CD8-positive, alpha-beta memory T cell (primary cell): ENCODE measurements around the gene AFAP1L2. TPM values are rescaled to one million over a fixed set of nuclear protein-coding genes. Genes with fewer than 3 reads are reported as not detected.
A peak's percentile ranks its signal among the peaks of the same experiment; 100 is the strongest.

Source experiments
- CTCF ChIA-PET: fragments of 350-600 bp; sonication (Branson Sonifier 250); formaldehyde crosslinking; loops from one replicate; lab custom pipeline; 2021; ENCODE audit warnings: antibody characterized with exemption; lab: Charles Lee
- POLR2A ChIA-PET: fragments of 350-600 bp; sonication (Branson Sonifier 250); formaldehyde crosslinking; loops from one replicate; lab custom pipeline; 2021; ENCODE audit warnings: antibody characterized with exemption; lab: Charles Lee
- DNase-seq, 5 donors: peaks; one replicate each; pipeline versions ENCODE4 v3.0.0 to v3.0.0-alpha.2; 2020 to 2022; ENCODE audit warnings: mixed read lengths in 1 of 5
- H3K27ac ChIP-seq: one replicate; pipeline ENCODE4 v1.7.0; 2013; ENCODE audit warnings: low read depth, mild to moderate bottlenecking, low read length, moderate library complexity
- H3K27me3 ChIP-seq: 2 replicates; pipeline ENCODE4 v1.7.0; 2013; ENCODE audit warnings: low read length, mild to moderate bottlenecking; ENCODE audit not compliant: insufficient read depth, poor library complexity, severe bottlenecking
- H3K36me3 ChIP-seq: 2 replicates; pipeline ENCODE4 v1.7.0; 2013; ENCODE audit warnings: mild to moderate bottlenecking, low read length, moderate library complexity; ENCODE audit not compliant: insufficient read depth
- H3K4me1 ChIP-seq: 2 replicates; pipeline ENCODE4 v1.7.0; 2013; ENCODE audit warnings: mild to moderate bottlenecking, low read length, moderate library complexity; ENCODE audit not compliant: insufficient read depth
- H3K4me3 ChIP-seq: 2 replicates; pipeline ENCODE4 v1.7.0; 2013; ENCODE audit warnings: mild to moderate bottlenecking, low read length
- H3K9me3 ChIP-seq: 2 replicates; pipeline ENCODE4 v1.7.0; 2013; ENCODE audit warnings: mild to moderate bottlenecking, low read length
- H3K27ac Mint-ChIP-seq, 8 donors: one replicate each; pipeline ENCODE4 v1.8.0; 2020 to 2021; ENCODE audit warnings: mixed read lengths in 8 of 8, mild to moderate bottlenecking in 6 of 8, inconsistent platforms in 3 of 8, moderate library complexity in 3 of 8
- H3K27me3 Mint-ChIP-seq, 2 donors: one replicate each; pipeline ENCODE4 v1.8.0; 2020 to 2021; ENCODE audit warnings: mixed read lengths in 2 of 2, mild to moderate bottlenecking in 1 of 2, moderate library complexity in 1 of 2
- H3K36me3 Mint-ChIP-seq, 3 donors: one replicate each; pipeline ENCODE4 v1.8.0; 2020 to 2021; ENCODE audit warnings: mixed read lengths in 3 of 3, inconsistent platforms in 1 of 3, mild to moderate bottlenecking in 1 of 3
- H3K4me1 Mint-ChIP-seq, 3 donors: one replicate each; pipeline ENCODE4 v1.8.0; 2020 to 2021; ENCODE audit warnings: mixed read lengths in 3 of 3, inconsistent platforms in 1 of 3, mild to moderate bottlenecking in 1 of 3
- H3K4me3 Mint-ChIP-seq, 7 donors: one replicate each; pipeline ENCODE4 v1.8.0; 2020 to 2021; ENCODE audit warnings: mixed read lengths in 7 of 7, mild to moderate bottlenecking in 6 of 7, moderate library complexity in 4 of 7, inconsistent platforms in 2 of 7
- H3K9me3 Mint-ChIP-seq, 5 donors: one replicate each; pipeline ENCODE4 v1.8.0; 2020 to 2022; ENCODE audit warnings: mixed read lengths in 5 of 5, mild to moderate bottlenecking in 3 of 5, moderate library complexity in 2 of 5, inconsistent platforms in 1 of 5
- polyA plus RNA-seq: library from polyadenylated mRNA; unstranded; fragments of 300-500 nt; fragmentation: Illumina TruSeq; gene quantifications from one replicate; pipeline ENCODE4 v1.2.3, GENCODE V29; 2021
- total RNA-seq, 2 experiments: library from RNA; stranded (reverse); gene quantifications; one replicate each; pipeline ENCODE4 v1.2.3, GENCODE V29; 2021

Gene AFAP1L2
- total and polyA plus RNA-seq, 3 experiments from 2014 or later = 1.6 to 2.9 (median 2.5) TPM

DNA sequence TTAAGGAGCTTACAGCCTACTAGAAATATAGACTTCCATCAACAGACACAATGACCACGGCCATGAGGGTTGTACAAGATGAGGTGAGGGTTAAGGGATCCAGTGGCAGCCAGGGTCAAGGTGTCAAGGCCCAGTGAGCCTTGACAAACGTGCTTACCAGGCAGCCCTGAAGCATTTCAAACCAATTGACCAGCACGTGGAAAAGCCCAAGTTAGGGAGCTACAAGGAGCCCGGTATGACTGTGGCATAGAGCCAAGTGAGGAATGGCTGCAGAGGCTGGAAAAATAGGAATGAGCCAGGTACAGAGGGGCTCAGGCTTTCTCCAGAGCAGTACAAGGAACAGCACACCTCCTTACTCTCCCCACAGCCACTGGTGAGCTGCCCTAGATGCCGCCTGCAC, 12.7 kb downstream of the AFAP1L2 start:
- Histone ChIP-seq H3K4me3 (no peak overlapping the region), H3K27ac (no peak overlapping the region), H3K9me3 (no peaks in the 10 kb centered on the region), H3K4me1 (no peaks in the 10 kb centered on the region), H3K27me3 (peaks cover 5% of the 10 kb centered on the region), H3K36me3 (no peaks in the 10 kb centered on the region)
- Mint-ChIP-seq H3K9me3 (no peaks in the 10 kb centered on the region), H3K27me3 (peaks cover 29 to 66% of the 10 kb centered on the region in 2 donors), H3K36me3 (no peaks in the 10 kb centered on the region), H3K27ac (no peak overlapping the region), H3K4me1 (no peaks in the 10 kb centered on the region), H3K4me3 (no peak overlapping the region)
- ChIA-PET POLR2A (no interaction called here), CTCF (no interaction called here)
- DNase-seq = no peak

- Mint-ChIP-seq H3K9me3 (no peaks in the 10 kb centered on the region), H3K27me3 (peaks cover 14 to 50% of the 10 kb centered on the region in 2 donors), H3K36me3 (no peaks in the 10 kb centered on the region), H3K27ac (no peak overlapping the region), H3K4me1 (no peaks in the 10 kb centered on the region), H3K4me3 (no peak overlapping the region)
- CTCF ChIA-PET = interaction anchor here (2.1 kb wide), 1 partner anchor 11 kb away, joined by 4 read pairs; no protein-coding TSS in a partner anchor
- POLR2A ChIA-PET = no interaction called here
- Histone ChIP-seq H3K4me1 (no peaks in the 10 kb centered on the region), H3K27me3 (no peaks in the 10 kb centered on the region), H3K27ac (no peak overlapping the region), H3K9me3 (no peaks in the 10 kb centered on the region), H3K36me3 (no peaks in the 10 kb centered on the region), H3K4me3 (no peak overlapping the region)
- no peak for DNase-seq
These were observed 14.9 kb downstream of the AFAP1L2 start for GRCh38 chr10:114389426-114389825.

GRCh38 chr10:114388275-114388674, 16.0 kb downstream of the AFAP1L2 start:
- Histone ChIP-seq H3K4me3 (no peak overlapping the region), H3K9me3 (no peaks in the 10 kb centered on the region), H3K27me3 (no peaks in the 10 kb centered on the region), H3K36me3 (no peaks in the 10 kb centered on the region), H3K4me1 (no peaks in the 10 kb centered on the region), H3K27ac (no peak overlapping the region)
- DNase-seq = no peak
- CTCF ChIA-PET = interaction anchor here (2.1 kb wide), 1 partner anchor 9 kb away, joined by 4 read pairs; no protein-coding TSS in a partner anchor
- H3K27ac Mint-ChIP-seq = no peak overlapping the region
- H3K9me3 Mint-ChIP-seq = no peaks in the 10 kb centered on the region
- POLR2A ChIA-PET = no interaction called here
- H3K4me3 Mint-ChIP-seq = peak overlapping the region in 1 of 7 donors; percentile 54
- H3K4me1 Mint-ChIP-seq = no peaks in the 10 kb centered on the region
- peaks cover 10 to 40% of the 10 kb centered on the region in 2 donors for H3K27me3 Mint-ChIP-seq
- no peaks in the 10 kb centered on the region for H3K36me3 Mint-ChIP-seq

GRCh38 chr10:114387784-114388183, 16.5 kb downstream of the AFAP1L2 start:
- ChIA-PET CTCF (no interaction called here), POLR2A (no interaction called here)
- H3K27me3 Mint-ChIP-seq = peaks cover 11 to 35% of the 10 kb centered on the region in 2 donors
- no peak overlapping the region for H3K4me3 Mint-ChIP-seq
- Histone ChIP-seq H3K9me3 (no peaks in the 10 kb centered on the region), H3K27me3 (no peaks in the 10 kb centered on the region), H3K4me3 (no peak overlapping the region), H3K36me3 (no peaks in the 10 kb centered on the region), H3K4me1 (no peaks in the 10 kb centered on the region), H3K27ac (no peak overlapping the region)
- H3K4me1 Mint-ChIP-seq = no peaks in the 10 kb centered on the region
- DNase-seq = no peak
- H3K36me3 Mint-ChIP-seq = no peaks in the 10 kb centered on the region
- H3K27ac Mint-ChIP-seq = no peak overlapping the region
- no peaks in the 10 kb centered on the region for H3K9me3 Mint-ChIP-seq

- H3K9me3 Mint-ChIP-seq = no peaks in the 10 kb centered on the region
- Histone ChIP-seq H3K4me1 (no peaks in the 10 kb centered on the region), H3K4me3 (no peak overlapping the region), H3K27ac (no peak overlapping the region), H3K36me3 (no peaks in the 10 kb centered on the region), H3K27me3 (no peaks in the 10 kb centered on the region), H3K9me3 (no peaks in the 10 kb centered on the region)
- peaks cover 10 to 26% of the 10 kb centered on the region in 2 donors for H3K27me3 Mint-ChIP-seq
- CTCF ChIA-PET = no interaction called here
- no peaks in the 10 kb centered on the region for H3K36me3 Mint-ChIP-seq
- H3K4me1 Mint-ChIP-seq = no peaks in the 10 kb centered on the region
- POLR2A ChIA-PET = no interaction called here
- peak overlapping the region in 1 of 8 donors; percentile 51 for H3K27ac Mint-ChIP-seq
- no peak overlapping the region for H3K4me3 Mint-ChIP-seq
- DNase-seq = no peak
These were observed 17.9 kb downstream of the AFAP1L2 start for GRCh38 chr10:114386452-114386851.

DNA sequence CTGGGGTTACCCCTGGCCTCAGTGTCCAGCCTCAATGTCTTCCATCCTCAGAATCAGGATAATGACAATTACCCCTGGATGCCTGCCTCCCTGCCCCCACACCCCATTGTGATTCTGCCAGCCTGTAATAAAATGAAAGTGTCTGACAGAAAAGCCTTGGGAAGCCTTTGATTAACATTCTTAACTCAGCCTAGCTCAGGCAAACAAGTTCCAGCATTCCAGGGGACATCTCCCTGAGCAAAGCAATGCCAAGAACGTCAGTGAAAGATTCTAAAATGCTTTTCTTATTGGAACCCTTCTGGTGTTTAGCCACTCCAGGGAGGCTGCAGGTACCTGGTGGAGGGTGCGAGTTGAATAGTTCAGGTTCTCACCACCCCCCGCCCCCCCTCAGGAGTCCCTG, 18.7 kb downstream of the AFAP1L2 start:
- H3K36me3 ChIP-seq = no peaks in the 10 kb centered on the region
- Mint-ChIP-seq H3K27ac (no peak overlapping the region), H3K9me3 (no peaks in the 10 kb centered on the region), H3K27me3 (peaks cover 10 to 24% of the 10 kb centered on the region in 2 donors), H3K4me1 (no peaks in the 10 kb centered on the region), H3K36me3 (no peaks in the 10 kb centered on the region), H3K4me3 (no peak overlapping the region)
- no peak for DNase-seq
- no peaks in the 10 kb centered on the region for H3K4me1 ChIP-seq
- H3K27ac ChIP-seq = no peak overlapping the region
- no peak overlapping the region for H3K4me3 ChIP-seq
- ChIA-PET CTCF (no interaction called here), POLR2A (no interaction called here)
- H3K27me3 ChIP-seq = no peaks in the 10 kb centered on the region
- no peaks in the 10 kb centered on the region for H3K9me3 ChIP-seq

GRCh38 chr10:114384601-114385000, 19.7 kb downstream of the AFAP1L2 start:
- ChIA-PET POLR2A (no interaction called here), CTCF (no interaction called here)
- H3K36me3 Mint-ChIP-seq = no peaks in the 10 kb centered on the region
- Histone ChIP-seq H3K27ac (no peak overlapping the region), H3K36me3 (no peaks in the 10 kb centered on the region), H3K27me3 (no peaks in the 10 kb centered on the region), H3K4me3 (no peak overlapping the region), H3K4me1 (no peaks in the 10 kb centered on the region), H3K9me3 (no peaks in the 10 kb centered on the region)
- no peaks in the 10 kb centered on the region for H3K4me1 Mint-ChIP-seq
- H3K27me3 Mint-ChIP-seq = peaks cover 14 to 30% of the 10 kb centered on the region in 2 donors
- no peak overlapping the region for H3K27ac Mint-ChIP-seq
- no peaks in the 10 kb centered on the region for H3K9me3 Mint-ChIP-seq
- no peak overlapping the region for H3K4me3 Mint-ChIP-seq
- no peak for DNase-seq

DNA sequence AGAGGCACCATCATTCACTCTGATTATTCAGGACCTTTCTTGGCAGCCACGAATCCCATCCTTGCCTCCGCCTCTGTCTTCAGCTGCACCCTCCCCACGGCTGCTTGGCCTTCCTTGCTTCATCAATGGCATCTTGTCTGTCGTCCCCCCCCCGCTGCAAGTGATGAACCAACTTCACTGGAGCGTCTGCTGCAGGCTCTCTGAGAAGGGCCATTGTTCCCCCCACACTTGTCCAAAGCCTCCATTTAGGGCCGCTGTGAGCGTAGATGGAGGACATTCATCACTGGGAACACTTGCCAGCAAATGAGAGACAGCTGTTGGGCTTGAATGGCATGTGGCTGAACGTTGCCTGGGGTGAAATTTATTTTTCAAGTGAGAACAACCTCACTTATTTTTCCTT, 20.1 kb downstream of the AFAP1L2 start:
- no peaks in the 10 kb centered on the region for H3K9me3 ChIP-seq
- POLR2A ChIA-PET = no interaction called here
- no peaks in the 10 kb centered on the region for H3K9me3 Mint-ChIP-seq
- H3K27ac ChIP-seq = no peak overlapping the region
- CTCF ChIA-PET = no interaction called here
- DNase-seq = no peak
- no peaks in the 10 kb centered on the region for H3K36me3 Mint-ChIP-seq
- H3K4me1 Mint-ChIP-seq = no peaks in the 10 kb centered on the region
- no peaks in the 10 kb centered on the region for H3K27me3 ChIP-seq
- no peak overlapping the region for H3K4me3 Mint-ChIP-seq
- no peak overlapping the region for H3K27ac Mint-ChIP-seq
- no peak overlapping the region for H3K4me3 ChIP-seq
- H3K36me3 ChIP-seq = no peaks in the 10 kb centered on the region
- no peaks in the 10 kb centered on the region for H3K4me1 ChIP-seq
- peaks cover 14 to 34% of the 10 kb centered on the region in 2 donors for H3K27me3 Mint-ChIP-seq

DNA sequence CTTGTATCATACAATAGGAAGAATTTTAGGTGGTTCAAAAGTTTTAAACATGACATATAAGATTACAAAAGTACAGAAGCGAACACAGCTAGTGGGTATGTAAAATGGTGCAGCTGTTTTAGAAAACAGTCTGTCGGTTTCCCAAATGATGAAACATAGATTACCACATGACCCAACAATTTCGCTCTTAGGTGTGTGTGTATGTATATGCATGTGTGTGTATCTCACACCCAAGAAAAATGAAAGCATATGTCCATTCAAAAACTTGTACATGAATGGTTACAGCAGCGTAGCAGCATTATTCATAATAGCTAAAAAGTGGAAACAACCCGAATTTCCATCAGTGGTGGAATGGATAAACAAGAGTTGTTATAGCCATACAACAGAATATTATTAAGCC, 23.5 kb downstream of the AFAP1L2 start:
- Histone ChIP-seq H3K27ac (no peak overlapping the region), H3K27me3 (no peaks in the 10 kb centered on the region), H3K36me3 (no peaks in the 10 kb centered on the region), H3K4me1 (no peaks in the 10 kb centered on the region), H3K9me3 (no peaks in the 10 kb centered on the region), H3K4me3 (no peak overlapping the region)
- H3K36me3 Mint-ChIP-seq = no peaks in the 10 kb centered on the region
- H3K27ac Mint-ChIP-seq = no peak overlapping the region
- no peak overlapping the region for H3K4me3 Mint-ChIP-seq
- no peaks in the 10 kb centered on the region for H3K4me1 Mint-ChIP-seq
- H3K27me3 Mint-ChIP-seq = peaks cover 11 to 40% of the 10 kb centered on the region in 2 donors
- no peaks in the 10 kb centered on the region for H3K9me3 Mint-ChIP-seq
- ChIA-PET CTCF (no interaction called here), POLR2A (no interaction called here)
- no peak for DNase-seq
